Left kidney (tissue), 8 donors: ENCODE results near the gene DNAJC21. TPM values are rescaled to one million over a fixed set of nuclear protein-coding genes. Genes with fewer than 3 reads are reported as not detected.

ENCODE experiments used
- DNase-seq: peaks from one replicate; pipeline ENCODE4 v3.0.0-alpha.2; 2013
- long read RNA-seq, 8 donors: transcript quantifications; one replicate each; lab custom pipeline, GENCODE V29; 2026
- polyA plus RNA-seq: library from polyadenylated mRNA; unstranded; fragments of 120-200 nt; gene quantifications from one replicate; pipeline ENCODE4 v1.2.1, GENCODE V29; 2013; ENCODE audit not compliant: insufficient read length

DNAJC21 gene
- 91.7 TPM for polyA plus RNA-seq
- long read RNA-seq, donor 1, full-length matches to known transcripts, result 9 of 44 reads
- long read RNA-seq, donor 1, partial matches to known transcripts, result 35 of 44 reads
- long read RNA-seq, donor 1, other reads (novel, unspliced or antisense), result 0 of 44 reads
- long read RNA-seq, donor 2, full-length matches to known transcripts, result 2 of 36 reads
- long read RNA-seq, donor 2, partial matches to known transcripts, result 34 of 36 reads
- long read RNA-seq, donor 2, other reads (novel, unspliced or antisense), result 0 of 36 reads
- long read RNA-seq, donor 3, full-length matches to known transcripts, result 8 of 39 reads
- long read RNA-seq, donor 3, partial matches to known transcripts, result 31 of 39 reads
- long read RNA-seq, donor 3, other reads (novel, unspliced or antisense), result 0 of 39 reads
- long read RNA-seq, donor 4, result 0 reads
- long read RNA-seq, donor 5, full-length matches to known transcripts, result 13 of 48 reads
- long read RNA-seq, donor 5, partial matches to known transcripts, result 35 of 48 reads
- long read RNA-seq, donor 5, other reads (novel, unspliced or antisense), result 0 of 48 reads
- long read RNA-seq, donor 6, full-length matches to known transcripts, result 6 of 49 reads
- long read RNA-seq, donor 6, partial matches to known transcripts, result 43 of 49 reads
- long read RNA-seq, donor 6, other reads (novel, unspliced or antisense), result 0 of 49 reads
- long read RNA-seq, donor 7, full-length matches to known transcripts, result 8 of 64 reads
- long read RNA-seq, donor 7, partial matches to known transcripts, result 56 of 64 reads
- long read RNA-seq, donor 7, other reads (novel, unspliced or antisense), result 0 of 64 reads
- long read RNA-seq, donor 8, full-length matches to known transcripts, result 7 of 12 reads
- long read RNA-seq, donor 8, partial matches to known transcripts, result 5 of 12 reads
- long read RNA-seq, donor 8, other reads (novel, unspliced or antisense), result 0 of 12 reads

DNA sequence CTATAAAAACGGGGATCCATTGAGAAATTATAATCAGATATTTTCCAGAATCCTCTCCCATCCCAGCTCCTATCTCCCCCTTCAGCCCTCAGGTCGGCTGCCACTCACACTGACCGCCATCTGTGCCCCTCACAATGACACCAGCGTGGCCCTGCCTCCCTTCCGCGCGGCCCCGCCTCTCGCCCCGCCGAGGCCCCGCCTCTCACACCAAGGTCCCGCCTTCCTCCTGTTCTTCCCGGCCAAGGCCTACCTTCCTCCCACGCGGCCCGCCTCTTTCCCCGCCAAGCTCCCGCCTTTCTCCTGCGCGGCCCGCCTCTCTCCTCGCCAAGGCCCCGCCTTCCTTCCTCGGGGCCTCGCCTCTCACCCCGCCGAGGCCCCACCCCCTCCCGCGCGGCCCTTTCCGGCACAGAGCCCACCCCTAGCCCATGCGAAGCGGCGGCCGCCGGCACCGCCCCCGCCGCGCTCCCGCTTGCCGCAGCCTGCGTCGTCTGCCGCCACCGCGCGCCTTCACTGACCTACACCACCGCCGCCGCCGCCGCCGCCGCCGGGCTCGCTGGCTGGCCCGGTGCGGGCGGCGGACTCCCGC lies at the start of gene DNAJC21:
Gene DNAJC21, plus strand, starts transcription at position 426 of the 586 bp plus-strand sequence. CDS start 261 bp downstream, outside the sequence.
- peak; percentile 97 for DNase-seq

DNA sequence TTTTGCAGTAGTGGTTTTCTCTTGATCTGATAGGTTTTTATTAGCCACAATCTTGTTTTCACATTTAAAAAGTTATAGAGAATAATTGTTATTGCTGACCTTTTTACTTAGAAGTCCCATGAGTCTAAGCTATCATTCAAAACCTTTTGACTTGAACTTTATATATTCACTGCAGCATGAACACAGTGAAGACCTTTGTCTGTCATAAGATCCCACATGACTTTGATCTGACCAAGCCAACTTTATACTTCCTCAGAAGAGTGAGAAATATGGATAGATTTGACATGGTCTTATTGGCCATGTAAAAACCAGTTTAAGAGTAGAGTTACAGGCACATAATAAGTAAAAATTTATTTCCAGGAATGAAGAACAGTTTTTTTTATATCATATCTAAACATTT lies 48.1 kb upstream of the DNAJC21 start:
- no peak for DNase-seq

DNA sequence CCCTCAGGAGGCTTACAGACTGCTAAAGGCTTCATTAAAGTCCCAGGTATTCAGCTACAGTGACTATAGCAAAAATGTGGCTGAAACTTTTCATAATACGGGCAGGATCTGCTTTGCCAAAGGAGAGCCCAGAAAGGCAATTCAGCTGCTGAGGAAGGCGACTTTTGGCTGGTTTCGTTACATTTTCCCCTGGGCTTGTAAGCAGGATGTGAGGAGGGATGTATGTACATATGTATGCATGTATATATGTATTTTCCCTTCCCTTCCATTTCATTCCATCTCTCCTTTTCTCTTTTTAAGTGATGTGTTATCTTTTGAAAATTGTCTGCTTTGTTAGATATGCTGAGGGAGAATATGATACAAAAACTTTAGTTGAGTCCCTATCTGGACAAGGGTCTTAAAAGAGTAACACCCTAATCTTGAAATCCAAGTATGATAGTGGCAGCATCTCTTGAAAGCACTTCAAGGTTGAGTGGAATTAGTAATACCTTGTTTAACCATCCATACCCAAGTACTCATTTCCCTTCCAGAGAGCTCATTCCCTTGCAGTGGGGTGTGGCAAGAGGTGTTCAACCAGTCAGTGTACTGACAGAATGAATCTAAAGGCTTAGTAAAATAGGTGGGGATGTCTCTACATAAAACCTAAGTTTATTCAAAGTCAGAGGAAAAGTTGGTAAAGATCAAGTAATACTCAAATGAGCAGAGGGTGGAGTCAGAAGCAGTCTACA lies 42.8 kb upstream of the DNAJC21 start:
- DNase-seq, result no peak

DNA sequence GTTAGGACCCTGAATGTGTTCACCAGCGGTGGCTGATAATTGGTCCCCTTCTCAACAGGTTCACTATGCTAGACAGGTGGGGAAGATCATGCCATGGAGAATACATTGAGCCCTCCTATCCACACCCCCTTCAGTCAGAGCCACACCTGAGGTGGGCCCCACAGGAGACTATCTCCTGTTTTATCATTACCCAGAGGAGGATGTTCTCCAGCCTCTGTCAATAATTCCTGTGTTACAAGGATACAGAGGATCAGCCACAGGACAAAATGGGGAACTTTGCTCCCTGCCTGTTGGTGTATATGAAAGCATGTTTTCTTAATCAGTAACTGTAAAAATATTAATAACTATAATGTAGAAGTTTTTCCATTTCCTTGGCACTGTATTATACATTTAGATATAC lies 40.0 kb upstream of the DNAJC21 start:
- no peak for DNase-seq

DNA sequence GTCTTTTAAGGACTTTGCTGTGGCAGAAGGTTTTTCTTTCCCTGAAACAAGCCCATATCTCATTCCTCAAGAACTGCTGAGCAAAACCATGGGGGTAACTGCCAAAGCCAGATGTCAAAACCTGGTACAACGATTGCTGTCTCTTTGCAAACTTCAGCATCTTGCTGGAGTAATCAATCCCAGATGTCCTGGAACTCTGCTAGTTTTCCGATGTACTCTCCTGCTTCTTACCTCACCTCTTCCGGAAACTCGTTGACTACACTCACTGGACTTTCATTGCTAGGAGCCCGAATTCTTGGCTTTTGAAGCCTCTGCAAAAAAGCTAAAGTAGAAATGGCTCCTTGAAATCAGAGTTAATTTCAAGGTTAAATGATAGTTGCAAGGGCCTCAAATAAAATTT lies 37.4 kb upstream of the DNAJC21 start:
- DNase-seq, result no peak

DNA sequence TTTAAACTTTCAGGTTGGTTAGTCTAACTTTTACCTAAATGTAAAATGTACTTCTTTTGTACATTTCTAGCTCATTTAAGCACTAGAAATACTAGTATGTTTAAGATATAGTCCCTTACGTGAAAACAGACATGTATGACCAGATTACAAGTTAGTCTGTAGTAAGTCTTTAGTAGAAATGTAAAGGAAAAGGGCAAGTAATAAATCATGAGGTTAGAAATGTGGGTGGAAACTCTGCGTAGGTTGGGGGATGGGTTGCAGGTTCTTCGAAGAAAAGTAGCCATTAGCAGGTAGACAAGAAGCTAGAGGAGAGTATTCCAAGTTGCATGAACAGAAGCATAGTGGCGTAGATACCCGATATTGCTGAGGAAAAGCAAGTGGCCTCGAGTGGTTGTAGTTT lies 36.9 kb upstream of the DNAJC21 start:
- no peak for DNase-seq

DNA sequence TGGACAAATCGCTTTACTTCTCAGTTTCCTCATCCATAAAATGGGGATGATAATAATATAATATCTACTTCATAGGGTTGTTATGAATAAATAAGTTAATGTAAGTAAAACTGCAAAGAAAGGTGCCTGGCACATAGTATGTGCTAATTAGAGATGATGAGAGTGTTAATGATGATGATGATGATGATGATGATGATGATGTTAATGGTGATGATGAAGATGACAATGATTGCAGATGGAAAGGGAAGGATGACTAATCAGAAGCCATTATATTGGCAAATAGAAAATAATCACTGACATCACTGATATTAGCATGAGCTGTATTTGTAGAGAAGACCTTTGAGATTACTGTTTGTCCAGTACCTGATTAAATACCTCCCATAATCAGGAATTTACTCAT lies 34.6 kb upstream of the DNAJC21 start:
- DNase-seq, result no peak

DNA sequence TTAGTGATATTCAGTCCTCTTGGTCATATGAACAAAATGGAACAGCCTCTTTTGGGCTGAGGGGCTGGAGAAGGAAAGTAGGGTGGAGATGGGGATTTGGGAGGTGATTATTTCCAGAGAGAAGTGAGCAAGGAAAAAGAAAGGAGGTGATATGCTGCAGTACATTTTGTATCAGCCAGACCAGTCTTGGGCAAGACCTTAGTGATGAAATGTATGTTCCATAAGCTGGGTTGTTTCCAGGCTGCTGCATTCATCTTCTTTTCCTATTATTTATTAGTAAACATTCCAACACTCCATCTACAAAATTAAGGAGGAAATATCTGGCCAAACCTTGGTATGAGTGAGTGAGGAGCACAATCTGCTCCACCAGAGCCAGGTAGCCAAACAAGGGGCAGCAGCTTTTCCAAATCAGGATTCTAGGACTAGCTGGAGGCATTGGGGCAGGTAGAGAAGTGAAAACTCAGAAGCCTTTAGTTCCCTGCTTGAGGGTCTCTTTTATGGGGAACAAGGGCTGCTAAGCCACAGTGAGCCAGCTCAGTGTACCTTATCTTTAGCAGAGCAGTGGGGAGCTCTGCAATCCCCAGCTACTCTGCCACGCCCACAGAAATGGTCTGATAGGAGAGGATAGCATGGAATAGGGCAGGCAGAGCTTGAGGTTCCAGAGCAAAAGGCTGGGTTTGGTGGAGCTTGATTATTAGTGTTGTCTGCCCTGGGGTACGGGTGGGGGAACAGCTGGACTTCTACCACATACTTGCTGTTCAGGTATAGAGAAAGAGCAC lies 33.5 kb upstream of the DNAJC21 start:
- DNase-seq, result no peak

DNA sequence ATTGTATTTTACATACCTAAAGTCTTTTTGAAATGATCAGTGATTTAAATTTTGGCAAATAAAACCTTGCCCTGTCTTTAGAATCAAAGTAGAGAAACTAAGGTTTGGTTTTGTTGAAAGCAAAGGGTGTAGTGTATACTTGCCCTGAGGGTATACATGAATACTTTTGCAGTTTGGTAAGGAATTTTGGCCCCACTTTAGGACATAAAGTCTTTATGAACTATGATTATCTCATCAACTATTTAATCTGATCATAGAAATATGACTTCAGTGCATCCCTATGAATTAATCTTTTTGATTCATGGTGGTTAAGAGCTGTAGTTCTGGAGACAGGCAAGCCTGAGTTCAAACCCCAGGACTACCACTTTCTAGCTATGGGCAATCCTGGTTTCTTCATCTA lies 31.7 kb upstream of the DNAJC21 start:
- DNase-seq, result no peak

DNA sequence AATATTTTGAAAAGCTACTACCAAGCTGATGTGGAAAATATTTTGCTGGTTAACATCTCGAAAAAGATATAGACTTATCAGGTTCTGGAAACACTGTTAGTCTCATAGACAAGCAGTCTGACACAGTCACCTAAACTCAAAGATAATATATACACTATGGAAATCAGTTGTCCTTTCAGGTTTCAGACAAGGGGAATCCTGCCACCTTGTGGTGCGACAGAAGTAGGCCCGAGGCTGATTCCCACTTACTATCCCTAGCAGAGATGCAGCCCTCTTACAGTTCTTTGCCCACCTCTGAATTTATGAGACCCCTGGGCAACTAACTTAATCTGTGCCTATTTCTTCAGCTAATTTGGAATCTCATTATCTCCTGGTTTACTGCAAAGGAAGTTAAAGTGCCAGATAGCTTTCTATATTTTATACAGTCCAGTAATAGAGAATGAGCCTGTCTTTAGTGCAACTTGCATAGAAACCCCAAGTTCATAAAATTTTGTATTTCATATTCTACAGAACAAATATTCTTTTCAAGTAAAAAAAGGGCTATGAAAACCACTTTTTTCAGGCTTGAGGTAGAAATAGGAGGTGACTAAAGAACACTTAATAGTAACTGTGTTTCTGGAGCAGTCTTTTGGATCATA lies 31.0 kb upstream of the DNAJC21 start:
- DNase-seq, result peak; percentile 67

DNA sequence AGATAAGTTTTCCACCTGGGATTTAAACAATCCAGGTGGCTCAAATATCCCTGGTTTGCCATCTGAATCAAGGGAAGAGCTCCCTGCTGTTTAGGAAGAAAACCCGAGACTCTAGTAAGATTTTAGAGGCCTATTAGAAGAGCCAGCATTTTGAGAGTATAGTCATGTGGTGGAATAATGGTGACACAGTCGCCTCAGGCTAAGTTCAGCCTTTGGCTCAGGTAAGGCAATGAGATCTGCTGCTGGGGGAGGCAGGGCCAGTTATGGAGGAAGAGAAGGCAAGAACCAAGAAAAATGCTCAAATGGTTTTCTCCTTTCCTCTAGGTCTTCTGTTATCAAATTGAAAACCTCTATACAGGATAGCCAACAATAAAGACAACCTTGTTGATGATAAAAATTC lies 30.3 kb upstream of the DNAJC21 start:
- no peak for DNase-seq

DNA sequence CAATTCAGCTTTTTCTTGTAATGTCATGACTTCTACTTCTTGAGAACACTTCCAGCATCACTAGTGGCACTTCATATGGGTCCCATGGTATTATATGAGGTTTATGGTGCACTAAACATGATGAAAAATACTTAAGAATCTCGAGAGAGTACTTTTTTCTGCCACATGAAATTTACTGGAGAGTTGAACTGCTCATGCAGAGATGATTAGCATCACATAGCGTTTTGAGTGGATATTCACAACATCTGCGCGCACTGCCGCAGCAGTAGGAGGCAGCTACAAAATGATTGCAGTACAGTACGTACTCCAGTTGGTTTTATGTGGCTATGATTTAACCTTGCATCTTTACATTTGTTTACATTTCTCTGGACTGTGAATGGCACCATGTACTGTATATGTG lies 28.7 kb upstream of the DNAJC21 start:
- DNase-seq, result no peak

DNA sequence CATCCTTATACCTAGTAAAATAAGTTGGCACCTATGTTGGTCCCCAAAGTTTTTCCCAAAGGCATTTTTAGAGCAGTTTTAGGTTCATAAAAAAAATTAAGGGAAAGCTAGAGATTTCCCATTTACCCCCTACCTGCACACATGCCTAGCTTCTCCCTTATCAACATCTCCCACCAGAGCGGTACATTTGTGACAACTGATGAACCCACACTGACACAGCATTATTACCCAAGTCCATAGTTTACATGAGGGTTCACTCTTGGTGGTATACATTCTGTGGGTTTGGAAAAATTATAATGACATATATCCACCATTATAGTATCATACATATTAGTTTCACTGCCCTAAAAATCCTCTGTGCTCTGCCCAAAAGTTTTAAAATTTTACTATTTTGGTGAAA lies 26.1 kb upstream of the DNAJC21 start:
- no peak for DNase-seq

DNA sequence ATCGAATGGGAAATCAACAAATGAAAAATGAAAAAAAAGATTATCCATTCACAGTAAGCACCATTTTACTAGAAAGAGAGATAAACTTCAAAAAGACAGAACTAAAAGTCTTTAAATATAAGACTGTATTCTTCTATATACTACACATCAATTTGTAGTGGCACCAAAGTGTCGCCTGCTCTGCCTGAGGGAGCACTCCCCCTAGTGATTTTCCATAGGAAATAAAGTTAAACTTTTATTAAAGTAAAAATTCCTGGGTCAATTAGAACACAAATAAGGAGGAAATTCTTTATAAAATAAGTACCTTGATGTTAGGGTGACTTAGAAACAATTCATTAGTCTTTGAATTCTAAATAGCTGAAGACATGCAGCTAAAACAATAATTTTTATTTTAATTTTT lies 23.8 kb upstream of the DNAJC21 start:
- DNase-seq, result no peak

DNA sequence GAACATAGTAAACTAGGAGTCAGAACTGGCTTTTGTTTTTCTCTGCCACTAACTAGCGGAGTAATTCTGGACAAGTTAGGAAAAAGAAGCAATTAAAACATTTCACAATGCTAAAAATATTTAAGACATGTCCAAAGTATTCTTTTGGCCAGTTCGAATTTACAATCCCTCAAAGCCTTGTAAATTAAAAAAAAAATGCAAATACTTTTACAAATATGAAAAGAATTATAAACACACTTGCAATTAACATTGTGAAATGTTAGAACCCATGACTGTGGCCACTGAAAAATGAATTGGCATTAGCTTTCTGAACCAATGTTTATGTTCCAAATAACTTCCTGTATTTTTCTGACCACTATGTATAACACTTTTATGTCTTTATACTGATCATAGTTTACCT lies 16.3 kb upstream of the DNAJC21 start:
- DNase-seq, result no peak

DNA sequence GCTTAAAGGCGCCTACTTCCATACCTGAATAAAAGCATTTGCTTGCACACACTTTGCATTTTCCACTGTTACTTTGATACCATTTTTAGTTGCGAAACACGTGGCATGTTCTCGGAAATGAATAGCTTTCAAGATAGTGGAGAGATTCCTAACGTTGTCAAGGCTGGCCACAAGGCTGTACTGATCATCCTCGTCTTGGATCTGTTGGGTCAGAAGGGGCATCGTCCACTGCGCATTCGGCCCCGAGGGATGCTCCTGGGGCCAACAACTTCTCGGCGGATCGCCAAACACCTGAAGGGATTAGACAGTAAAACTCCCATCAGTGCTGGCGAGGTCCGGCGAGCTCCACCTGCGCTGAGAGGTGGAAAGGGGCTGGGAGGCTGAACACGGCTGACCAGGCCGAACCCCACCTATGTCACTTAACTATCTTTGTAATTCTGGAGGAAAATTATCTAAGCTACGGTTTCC lies 14.7 kb upstream of the DNAJC21 start:
- no peak for DNase-seq

DNA sequence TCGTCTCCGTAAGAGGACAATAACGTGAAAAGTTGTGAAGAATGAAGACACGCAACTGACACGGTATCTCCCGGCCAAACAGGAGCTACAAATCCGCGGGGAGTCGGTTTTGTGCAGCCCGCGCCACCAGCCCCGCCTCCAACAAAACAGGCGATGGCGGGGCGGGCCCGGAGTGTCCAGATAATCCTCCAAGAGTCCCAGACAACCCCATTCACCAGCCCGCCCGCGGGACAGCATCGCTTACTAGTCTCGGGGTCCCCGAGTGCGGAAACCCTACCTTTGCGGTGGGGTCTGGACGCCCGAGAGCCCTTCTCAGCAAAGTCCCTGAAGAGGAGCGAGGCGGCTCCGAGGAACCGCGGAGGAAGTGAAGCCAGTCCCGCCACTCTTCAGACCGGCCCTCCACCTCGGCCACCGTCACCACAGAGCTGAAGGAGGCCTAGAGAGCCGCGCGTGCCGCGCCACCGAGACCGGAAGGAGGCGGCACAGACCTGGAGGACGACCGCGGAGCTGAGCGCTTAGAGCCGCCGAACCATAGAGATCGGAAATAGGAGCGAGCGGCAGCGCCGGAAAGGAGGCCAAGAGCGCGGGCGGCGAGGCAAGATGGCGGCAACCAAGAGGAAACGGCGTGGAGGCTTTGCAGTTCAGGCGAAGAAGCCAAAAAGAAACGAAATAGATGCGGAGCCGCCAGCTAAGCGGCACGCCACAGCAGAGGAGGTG lies 14.1 kb upstream of the DNAJC21 start, which contains the start of the genes BRIX1 and RAD1:
Gene BRIX1, plus strand, starts transcription at position 573 of the 717 bp plus-strand sequence. Its CDS starts 28 bp downstream, at position 601.
Gene RAD1, minus strand, starts transcription at position 366 of the 717 bp plus-strand sequence. CDS start 612 bp downstream, outside the sequence.
- DNase-seq, result peak; percentile 97

DNA sequence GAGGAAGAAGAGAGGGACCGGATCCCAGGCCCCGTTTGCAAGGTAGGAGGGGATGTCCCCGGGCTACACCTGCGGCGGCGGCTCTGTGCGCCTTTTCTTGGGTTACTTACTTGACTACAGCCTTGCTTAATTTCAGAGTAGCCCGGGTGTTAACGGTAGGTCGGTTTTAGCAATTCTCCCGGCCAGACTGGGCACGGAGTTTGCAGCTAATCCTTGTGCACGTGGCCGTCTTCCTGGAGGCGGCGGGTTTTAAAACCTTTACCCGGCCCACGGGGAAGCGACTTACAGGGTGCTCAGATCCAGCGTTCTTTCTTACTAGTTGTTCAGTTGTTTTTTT lies 13.5 kb upstream of the DNAJC21 start:
- no peak for DNase-seq

DNA sequence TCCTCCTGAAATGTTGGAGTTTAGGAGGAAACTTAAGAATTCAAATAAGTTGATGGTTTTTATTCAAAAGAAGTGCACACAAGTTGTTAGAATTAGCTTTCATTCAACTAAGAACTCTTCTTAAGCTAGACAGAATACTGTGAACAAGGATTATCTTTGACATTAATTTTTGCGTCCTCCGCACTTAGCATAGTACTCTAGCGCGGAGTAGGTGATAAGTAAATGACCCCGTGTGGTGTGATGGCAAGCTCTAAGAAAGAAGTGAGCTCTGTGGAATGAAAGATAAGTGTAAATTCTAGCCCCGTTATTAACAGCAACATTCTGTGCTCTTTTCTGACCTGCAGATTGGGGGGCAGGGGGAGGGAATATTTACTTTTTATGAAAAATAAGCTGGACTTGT lies 12.8 kb upstream of the DNAJC21 start:
- DNase-seq, result no peak

DNA sequence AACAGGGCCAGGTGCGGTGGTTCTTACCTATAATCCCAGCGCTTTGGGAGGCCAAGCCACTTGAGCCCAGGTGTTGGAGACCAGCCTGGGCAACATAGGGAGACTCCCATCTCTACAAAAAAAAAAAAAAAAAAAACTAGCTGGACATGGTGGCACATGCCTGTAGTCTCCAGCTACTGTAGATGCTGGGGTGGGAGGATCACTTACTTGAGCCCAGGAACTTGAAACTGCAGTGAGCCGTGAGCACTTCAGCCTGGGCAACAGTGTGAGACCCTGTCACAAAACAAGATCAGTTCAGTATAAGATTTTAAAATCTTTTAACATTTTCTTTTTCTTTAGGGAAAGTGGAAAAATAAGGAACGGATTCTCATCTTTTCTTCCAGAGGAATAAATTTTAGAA lies 11.3 kb upstream of the DNAJC21 start:
- DNase-seq, result no peak
